KMS-11 (cell line): ENCODE results near the gene PCNX2.
"Not testable (repeated sequence)": the region's sequence is repeated elsewhere in the genome, so short reads cannot be mapped to it uniquely, and the experiment has no call there.

ENCODE experiments used
- H2AFZ ChIP-seq: fragments of 200-600 bp; sonication (generic); 2 replicates; pipeline ENCODE4 v1.6.1; 2016; ENCODE audit warnings: antibody characterized with exemption, mixed run types, low read depth
- H3K27ac ChIP-seq: fragments of 200-600 bp; sonication (generic); 2 replicates; pipeline ENCODE4 v1.6.1; 2016; ENCODE audit warnings: mild to moderate bottlenecking, mixed run types
- H3K27me3 ChIP-seq: fragments of 200-600 bp; sonication (generic); 2 replicates; pipeline ENCODE4 v1.6.1; 2017; ENCODE audit warnings: mild to moderate bottlenecking, low read depth, mixed run types, moderate library complexity; ENCODE audit not compliant: insufficient read depth
- H3K36me3 ChIP-seq: fragments of 200-600 bp; sonication (generic); 2 replicates; pipeline ENCODE4 v1.6.1; 2017; ENCODE audit warnings: mild to moderate bottlenecking, mixed run types; ENCODE audit not compliant: insufficient read depth
- H3K4me1 ChIP-seq: fragments of 200-600 bp; sonication (generic); 2 replicates; pipeline ENCODE4 v1.6.1; 2016; ENCODE audit warnings: mild to moderate bottlenecking, low read depth, mixed run types; ENCODE audit not compliant: poor library complexity, severe bottlenecking
- H3K4me2 ChIP-seq: fragments of 200-600 bp; sonication (generic); 2 replicates; pipeline ENCODE4 v1.7.0; 2016; ENCODE audit warnings: mild to moderate bottlenecking, mixed run types
- H3K4me3 ChIP-seq: fragments of 200-600 bp; sonication (generic); IDR thresholded peaks from 2 replicates; pipeline ENCODE4 v1.6.1; 2017; ENCODE audit warnings: low read depth, low read length, mixed read lengths; ENCODE audit not compliant: insufficient read depth
- H3K79me2 ChIP-seq: fragments of 200-600 bp; sonication (generic); 2 replicates; pipeline ENCODE4 v1.6.1; 2016; ENCODE audit warnings: low read depth, mixed run types; ENCODE audit not compliant: insufficient read depth
- H3K9ac ChIP-seq: fragments of 200-600 bp; sonication (generic); 2 replicates; pipeline ENCODE4 v1.6.1; 2016; ENCODE audit warnings: mild to moderate bottlenecking, mixed run types
- H4K20me1 ChIP-seq: fragments of 200-600 bp; sonication (generic); 2 replicates; pipeline ENCODE4 v1.6.1; 2016; ENCODE audit warnings: mild to moderate bottlenecking, mixed run types; ENCODE audit not compliant: insufficient read depth
- TF ChIP-seq, protein P1 (sequence below): fragments of 200-600 bp; sonication (generic); conservative IDR thresholded peaks from 2 replicates; pipeline ENCODE4 v1.6.1; 2017; ENCODE audit warnings: low read depth, mild to moderate bottlenecking, antibody characterized with exemption, low read length, moderate library complexity, mixed read lengths

Gene PCNX2

DNA sequence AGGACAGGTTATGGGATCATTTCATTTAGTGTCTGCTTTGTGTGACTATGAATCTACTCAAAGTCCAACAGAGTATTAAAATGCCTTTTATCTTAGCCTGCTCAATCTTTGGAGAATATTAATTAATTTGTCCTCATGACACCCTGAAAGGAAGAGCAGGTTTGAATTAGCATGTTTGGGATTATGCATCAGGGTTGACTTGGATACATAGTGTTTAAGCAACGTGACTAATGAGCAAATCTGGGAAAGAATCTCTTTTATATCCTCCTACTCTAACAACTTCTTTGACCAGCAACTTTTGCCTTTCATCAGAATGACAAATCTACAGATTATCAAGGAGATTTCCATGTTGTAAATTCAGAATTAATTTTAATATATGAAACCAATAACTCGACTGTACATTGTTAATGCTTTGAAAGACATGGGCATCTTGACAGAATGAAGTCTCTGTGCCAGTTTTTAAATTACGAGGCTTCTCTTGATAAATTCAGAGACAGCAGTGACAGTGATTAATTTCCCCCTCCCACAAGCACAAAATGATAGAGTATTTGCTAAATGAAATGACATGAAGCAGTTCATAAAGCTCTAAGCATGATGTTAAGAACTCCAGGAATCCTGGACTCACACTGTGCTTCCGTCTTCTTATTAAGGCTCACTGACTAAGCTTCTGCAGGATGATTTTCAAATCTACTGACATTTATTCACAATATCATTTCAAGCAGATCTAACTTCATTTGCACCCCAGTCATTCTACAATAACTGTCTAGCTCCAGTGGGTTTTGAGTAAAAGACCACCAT is 156.5 kb downstream of the PCNX2 start:
- Histone ChIP-seq H3K4me1 (no peaks in the 10 kb centered on the region), H3K4me3 (no peak overlapping the region), H3K27me3 (no peaks in the 10 kb centered on the region), H4K20me1 (no peaks in the 10 kb centered on the region), H3K4me2 (no peak overlapping the region), H3K79me2 (no peaks in the 10 kb centered on the region), H3K36me3 (no peaks in the 10 kb centered on the region), H2AFZ (no peak overlapping the region), H3K9ac (no peak overlapping the region), H3K27ac (no peak overlapping the region)
- TF ChIP-seq, protein P1, sequence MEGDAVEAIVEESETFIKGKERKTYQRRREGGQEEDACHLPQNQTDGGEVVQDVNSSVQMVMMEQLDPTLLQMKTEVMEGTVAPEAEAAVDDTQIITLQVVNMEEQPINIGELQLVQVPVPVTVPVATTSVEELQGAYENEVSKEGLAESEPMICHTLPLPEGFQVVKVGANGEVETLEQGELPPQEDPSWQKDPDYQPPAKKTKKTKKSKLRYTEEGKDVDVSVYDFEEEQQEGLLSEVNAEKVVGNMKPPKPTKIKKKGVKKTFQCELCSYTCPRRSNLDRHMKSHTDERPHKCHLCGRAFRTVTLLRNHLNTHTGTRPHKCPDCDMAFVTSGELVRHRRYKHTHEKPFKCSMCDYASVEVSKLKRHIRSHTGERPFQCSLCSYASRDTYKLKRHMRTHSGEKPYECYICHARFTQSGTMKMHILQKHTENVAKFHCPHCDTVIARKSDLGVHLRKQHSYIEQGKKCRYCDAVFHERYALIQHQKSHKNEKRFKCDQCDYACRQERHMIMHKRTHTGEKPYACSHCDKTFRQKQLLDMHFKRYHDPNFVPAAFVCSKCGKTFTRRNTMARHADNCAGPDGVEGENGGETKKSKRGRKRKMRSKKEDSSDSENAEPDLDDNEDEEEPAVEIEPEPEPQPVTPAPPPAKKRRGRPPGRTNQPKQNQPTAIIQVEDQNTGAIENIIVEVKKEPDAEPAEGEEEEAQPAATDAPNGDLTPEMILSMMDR = no peak

GRCh38 chr1:233135833-233136232 is 159.7 kb downstream of the PCNX2 start:
- H2AFZ ChIP-seq = no peak overlapping the region
- H4K20me1 ChIP-seq = no peaks in the 10 kb centered on the region
- no peaks in the 10 kb centered on the region for H3K36me3 ChIP-seq
- H3K9ac ChIP-seq = no peak overlapping the region
- no peak overlapping the region for H3K4me2 ChIP-seq
- H3K4me1 ChIP-seq = no peaks in the 10 kb centered on the region
- H3K4me3 ChIP-seq = no peak overlapping the region
- H3K27ac ChIP-seq = no peak overlapping the region
- no peaks in the 10 kb centered on the region for H3K79me2 ChIP-seq
- no peaks in the 10 kb centered on the region for H3K27me3 ChIP-seq
- TF ChIP-seq, protein P1 = no peak

- TF ChIP-seq, protein P1 = no peak
- H3K27me3 ChIP-seq = no peaks in the 10 kb centered on the region
These were observed 163.1 kb downstream of the PCNX2 start for GRCh38 chr1:233132445-233132844.

DNA sequence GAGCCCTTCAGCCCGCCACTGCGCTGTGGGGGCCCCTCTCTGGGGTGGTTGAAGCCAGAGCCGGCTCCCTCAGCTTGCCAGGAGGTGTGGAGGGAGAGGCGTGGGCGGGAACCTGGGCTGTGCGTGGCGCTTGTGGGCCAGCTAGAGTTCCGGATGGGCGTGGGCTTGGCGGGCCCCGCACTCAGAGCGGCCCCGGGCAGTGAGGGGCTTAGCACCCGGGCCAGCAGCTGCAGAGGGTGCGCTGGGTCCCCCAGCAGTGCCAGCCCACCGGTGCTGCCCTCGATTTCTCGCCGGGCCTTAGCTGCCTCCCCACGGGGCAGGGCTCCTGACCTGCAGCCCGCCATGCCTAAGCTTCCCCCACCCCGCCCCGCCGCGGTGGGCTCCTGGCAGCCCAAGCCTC is 166.5 kb downstream of the PCNX2 start:
- not testable (repeated sequence) for H2AFZ ChIP-seq, H3K4me2 ChIP-seq, H3K79me2 ChIP-seq, H3K9ac ChIP-seq, H3K4me3 ChIP-seq, H4K20me1 ChIP-seq, H3K27ac ChIP-seq, H3K27me3 ChIP-seq, H3K36me3 ChIP-seq
- H3K4me1 ChIP-seq = peaks cover 14% of the 10 kb centered on the region

More at GRCh38 chr1:233132445-233132844, 163.1 kb downstream of the PCNX2 start:
- H3K36me3 ChIP-seq = no peaks in the 10 kb centered on the region
- H2AFZ ChIP-seq = no peak overlapping the region
- H3K4me3 ChIP-seq = no peak overlapping the region
- H3K4me1 ChIP-seq = no peaks in the 10 kb centered on the region
- no peak overlapping the region for H3K4me2 ChIP-seq
- H3K79me2 ChIP-seq = no peaks in the 10 kb centered on the region
- no peak overlapping the region for H3K27ac ChIP-seq
- H4K20me1 ChIP-seq = no peaks in the 10 kb centered on the region
- no peak overlapping the region for H3K9ac ChIP-seq

- no peak overlapping the region for H3K27ac ChIP-seq
- peaks cover 14% of the 10 kb centered on the region for H3K4me1 ChIP-seq
- no peaks in the 10 kb centered on the region for H4K20me1 ChIP-seq
- TF ChIP-seq, protein P1 = no peak
- H3K27me3 ChIP-seq = no peaks in the 10 kb centered on the region
- H3K4me2 ChIP-seq = no peak overlapping the region
- H3K4me3 ChIP-seq = no peak overlapping the region
- H2AFZ ChIP-seq = no peak overlapping the region
- H3K9ac ChIP-seq = no peak overlapping the region
- no peaks in the 10 kb centered on the region for H3K36me3 ChIP-seq
- no peaks in the 10 kb centered on the region for H3K79me2 ChIP-seq
These were observed 168.4 kb downstream of the PCNX2 start for GRCh38 chr1:233127157-233127556.
